Measurements from ENCODE around the gene GALNTL6.
"Not testable (repeated sequence)": the region's sequence is repeated elsewhere in the genome, so short reads cannot be mapped to it uniquely, and the experiment has no call there.

Gene GALNTL6

DNA sequence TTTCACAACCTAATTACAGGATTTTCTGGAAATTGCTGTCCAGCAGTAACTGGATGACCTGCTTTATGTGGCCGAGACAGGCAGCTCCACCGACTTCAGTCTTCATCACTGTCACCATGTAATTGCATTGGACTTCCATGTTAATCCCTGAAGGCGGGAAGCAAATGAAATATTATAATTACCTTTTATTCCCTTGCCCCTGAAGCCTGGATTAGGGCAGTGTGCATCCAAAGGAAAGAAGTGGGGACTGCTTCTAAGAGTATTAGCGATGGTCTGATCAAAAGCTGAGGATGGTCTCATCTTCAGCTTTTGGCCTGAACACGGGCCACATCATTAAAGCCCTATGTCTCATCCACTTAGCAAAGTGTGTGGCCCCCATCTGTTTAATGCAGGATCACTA, 1043.8 kb downstream of the GALNTL6 start:
- H3K27me3 Mint-ChIP-seq = peaks cover 0 to 6% of the 10 kb centered on the region in 2 donors
- peaks cover 0 to 3% of the 10 kb centered on the region in 2 donors for H3K9me3 Mint-ChIP-seq
- H3K27ac Mint-ChIP-seq = no peak overlapping the region
- H3K4me3 Mint-ChIP-seq = no peak overlapping the region
- no peaks in the 10 kb centered on the region for H3K36me3 Mint-ChIP-seq
- H3K4me1 Mint-ChIP-seq = no peaks in the 10 kb centered on the region
- ATAC-seq (replicated peaks) (no peak), DNase-seq (no peak)

DNA sequence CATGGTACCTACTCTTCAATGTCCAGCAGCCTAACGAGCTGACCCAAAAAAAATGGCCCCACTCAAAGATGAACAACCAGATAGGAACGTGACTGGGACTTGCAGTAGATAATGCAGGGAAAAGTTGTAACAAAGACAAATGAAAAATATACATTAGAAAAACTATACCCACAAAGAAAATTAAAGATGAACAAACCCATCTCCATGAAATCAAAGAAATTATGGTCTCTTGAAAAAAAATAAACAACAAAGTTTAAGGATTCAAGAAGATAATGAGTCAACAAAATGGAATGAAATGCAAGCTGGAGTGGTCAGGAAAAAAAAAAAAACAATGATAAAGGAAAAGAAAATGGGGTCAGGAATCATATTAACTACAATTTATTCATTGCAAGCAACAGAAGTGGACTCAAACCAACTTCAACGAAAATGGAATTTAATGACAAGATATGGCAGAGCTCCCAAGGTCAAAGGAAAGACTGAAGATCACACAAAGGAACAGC, 1045.6 kb downstream of the GALNTL6 start:
- Mint-ChIP-seq H3K27me3 (no peaks in the 10 kb centered on the region), H3K4me1 (no peaks in the 10 kb centered on the region), H3K4me3 (no peak overlapping the region), H3K9me3 (peaks cover 0 to 8% of the 10 kb centered on the region in 2 donors), H3K36me3 (no peaks in the 10 kb centered on the region), H3K27ac (no peak overlapping the region)
- ATAC-seq (replicated peaks) (no peak), DNase-seq (no peak)

DNA sequence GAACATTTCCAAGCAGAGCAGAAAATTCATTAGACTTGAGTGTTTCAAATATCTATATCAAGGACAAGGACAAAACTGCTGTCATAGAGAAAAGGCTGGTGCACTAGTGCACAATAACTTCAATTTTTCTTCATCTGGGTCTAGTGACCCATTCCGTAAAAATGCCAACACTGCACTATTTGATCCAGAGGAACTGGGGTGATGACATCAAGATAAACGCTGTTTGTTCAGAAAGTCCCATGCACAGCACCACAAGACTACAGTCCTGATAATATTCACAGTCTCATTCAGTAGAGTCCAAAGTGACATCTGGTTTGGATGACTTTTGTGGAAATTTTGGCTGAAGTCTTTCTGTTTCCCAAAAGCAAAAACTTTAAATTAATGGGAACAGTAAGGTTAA, 1051.9 kb downstream of the GALNTL6 start:
- Mint-ChIP-seq H3K9me3 (peaks cover 0 to 12% of the 10 kb centered on the region in 2 donors), H3K4me3 (no peak overlapping the region), H3K27ac (no peak overlapping the region), H3K36me3 (no peaks in the 10 kb centered on the region), H3K4me1 (no peaks in the 10 kb centered on the region), H3K27me3 (peaks cover 3 to 9% of the 10 kb centered on the region in 2 donors)
- no peak for ATAC-seq (replicated peaks)
- DNase-seq = no peak

DNA sequence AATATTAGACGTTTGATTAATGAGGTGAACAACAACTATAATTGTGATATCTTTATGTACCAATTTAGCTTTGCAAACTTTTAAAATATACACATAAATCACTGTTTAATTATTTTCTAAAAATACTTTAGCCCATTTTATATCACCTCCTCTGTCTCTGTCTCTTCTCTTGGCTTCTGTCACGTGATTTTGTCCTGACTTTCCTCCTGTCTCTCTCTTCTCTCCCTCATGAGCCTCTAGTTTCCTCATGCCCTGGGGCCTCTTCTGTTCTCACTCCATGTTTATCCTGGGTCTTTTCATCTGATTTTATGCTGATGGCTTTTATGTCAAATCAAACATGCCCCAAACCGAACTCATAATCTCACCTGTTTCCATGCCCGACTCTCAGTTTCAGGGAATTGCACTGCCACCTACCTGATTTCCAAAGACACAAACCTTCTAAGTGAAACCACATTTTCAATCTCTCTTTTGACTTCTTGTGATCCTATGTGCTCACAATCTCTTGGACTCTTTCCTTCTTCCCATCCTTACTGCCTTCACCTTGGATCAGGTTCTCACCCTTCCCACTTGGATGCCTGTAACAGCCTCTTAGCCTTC, 1052.4 kb downstream of the GALNTL6 start:
- H3K9me3 Mint-ChIP-seq = peaks cover 0 to 12% of the 10 kb centered on the region in 2 donors
- no peaks in the 10 kb centered on the region for H3K4me1 Mint-ChIP-seq
- no peak overlapping the region for H3K27ac Mint-ChIP-seq

DNA sequence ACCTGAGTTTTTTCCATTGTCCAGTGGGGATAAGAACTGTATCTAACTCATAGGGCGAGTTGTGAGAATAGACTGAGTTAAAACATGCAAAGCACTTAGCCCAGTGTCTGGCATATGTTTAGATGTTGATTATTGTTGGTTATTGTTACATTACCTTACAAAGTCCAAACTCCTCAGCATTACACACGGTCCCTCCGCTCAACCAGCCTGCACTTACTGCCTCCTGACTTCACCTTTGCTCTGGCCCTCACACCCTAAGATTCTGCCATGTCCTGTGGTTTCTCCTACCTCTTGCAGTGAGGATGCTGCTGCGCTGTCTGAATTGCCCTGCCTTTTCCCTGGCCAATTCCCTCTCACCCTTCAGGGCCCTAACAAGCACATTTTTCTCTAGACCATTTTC, 1053.2 kb downstream of the GALNTL6 start:
- Mint-ChIP-seq H3K9me3 (peaks cover 0 to 12% of the 10 kb centered on the region in 2 donors), H3K36me3 (no peaks in the 10 kb centered on the region), H3K4me1 (no peaks in the 10 kb centered on the region), H3K27ac (no peak overlapping the region), H3K4me3 (no peak overlapping the region), H3K27me3 (peaks cover 3 to 9% of the 10 kb centered on the region in 2 donors)
- ATAC-seq (replicated peaks) (no peak), DNase-seq (no peak)

More for the DNA sequence above, 1052.4 kb downstream of the GALNTL6 start:
- DNase-seq (no peak), ATAC-seq (replicated peaks) (no peak)
- no peaks in the 10 kb centered on the region for H3K36me3 Mint-ChIP-seq
- H3K4me3 Mint-ChIP-seq = no peak overlapping the region
- peaks cover 3 to 9% of the 10 kb centered on the region in 2 donors for H3K27me3 Mint-ChIP-seq

DNA sequence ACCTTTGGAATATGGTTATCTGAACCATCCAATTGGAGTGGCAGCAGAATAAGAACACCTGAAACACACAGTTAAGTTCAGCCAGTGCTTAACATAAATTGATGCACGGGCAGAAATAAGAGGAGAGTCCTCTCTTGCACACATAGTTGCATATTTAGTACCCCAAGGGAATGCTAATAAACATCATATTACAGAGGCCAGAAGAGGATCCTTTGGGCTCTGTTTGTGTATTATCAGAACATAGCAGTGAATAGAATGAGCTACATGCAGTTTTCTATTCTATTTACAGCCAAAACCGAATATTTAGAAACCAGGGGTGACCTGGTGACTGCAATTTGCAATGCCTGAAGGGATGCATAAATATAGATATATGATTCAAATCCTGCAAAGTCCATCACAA, 1054.6 kb downstream of the GALNTL6 start:
- no peak for DNase-seq
- H3K27me3 Mint-ChIP-seq = peaks cover 3 to 9% of the 10 kb centered on the region in 2 donors
- H3K27ac Mint-ChIP-seq = no peak overlapping the region
- H3K36me3 Mint-ChIP-seq = no peaks in the 10 kb centered on the region
- peaks cover 0 to 7% of the 10 kb centered on the region in 2 donors for H3K9me3 Mint-ChIP-seq
- H3K4me1 Mint-ChIP-seq = no peaks in the 10 kb centered on the region
- H3K4me3 Mint-ChIP-seq = no peak overlapping the region
- no peak for ATAC-seq (replicated peaks)

DNA sequence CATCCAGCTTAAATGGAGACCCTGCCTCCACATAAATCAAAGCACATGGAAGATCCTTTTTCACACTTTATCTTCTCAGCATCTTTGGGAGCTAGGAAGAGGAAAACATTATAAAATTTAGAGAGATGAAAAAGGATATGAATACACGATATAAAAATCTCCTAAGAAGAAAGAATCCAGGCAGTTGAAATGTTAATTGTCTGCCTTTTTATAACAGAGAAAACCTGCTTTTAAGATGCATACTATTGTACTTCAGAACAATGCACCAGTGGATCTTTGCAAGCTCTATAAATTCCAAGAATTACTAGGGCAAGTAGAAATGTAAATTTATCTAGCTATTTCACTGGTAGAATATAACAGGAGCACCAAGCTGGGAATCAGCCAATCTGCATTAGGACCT, 1055.1 kb downstream of the GALNTL6 start:
- H3K9me3 Mint-ChIP-seq = peaks cover 0 to 5% of the 10 kb centered on the region in 2 donors
- H3K27ac Mint-ChIP-seq = no peak overlapping the region
- no peak for ATAC-seq (replicated peaks)
- no peak for DNase-seq
- H3K36me3 Mint-ChIP-seq = no peaks in the 10 kb centered on the region
- H3K4me3 Mint-ChIP-seq = no peak overlapping the region
- H3K27me3 Mint-ChIP-seq = peaks cover 3 to 9% of the 10 kb centered on the region in 2 donors
- no peaks in the 10 kb centered on the region for H3K4me1 Mint-ChIP-seq

DNA sequence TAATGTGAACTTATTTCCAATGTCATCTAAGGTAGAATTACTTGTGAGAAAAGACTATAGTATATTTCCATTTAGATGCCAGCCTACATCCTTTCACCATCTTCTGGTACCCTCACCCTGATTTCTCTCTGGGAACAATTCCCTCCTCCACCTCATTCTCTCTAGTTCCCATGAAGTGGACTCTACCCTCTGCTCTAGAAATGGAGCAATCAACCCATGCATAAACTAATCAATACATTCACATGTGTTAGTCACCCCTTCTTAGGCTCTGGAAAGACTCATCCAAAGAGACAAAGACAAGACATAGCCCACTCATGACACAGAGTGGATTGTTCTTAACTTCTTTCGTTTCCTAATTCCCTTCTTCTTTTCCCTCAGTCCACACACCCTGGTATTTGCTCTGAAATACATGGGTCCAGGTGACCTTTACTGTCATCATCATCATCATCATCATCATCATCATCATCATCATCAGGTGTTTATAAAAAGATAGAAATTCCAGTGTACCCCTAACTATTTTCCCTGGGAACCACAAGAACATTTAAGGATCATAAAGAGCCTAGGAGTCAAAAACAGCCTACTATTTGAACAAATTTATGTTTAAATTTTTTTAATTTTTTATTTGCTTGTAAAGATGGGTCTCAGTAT, 1056.5 kb downstream of the GALNTL6 start:
- ATAC-seq (replicated peaks) = no peak
- H3K9me3 Mint-ChIP-seq = no peaks in the 10 kb centered on the region
- no peak overlapping the region for H3K27ac Mint-ChIP-seq
- H3K4me3 Mint-ChIP-seq = no peak overlapping the region
- peaks cover 0 to 9% of the 10 kb centered on the region in 2 donors for H3K27me3 Mint-ChIP-seq
- no peaks in the 10 kb centered on the region for H3K36me3 Mint-ChIP-seq
- no peaks in the 10 kb centered on the region for H3K4me1 Mint-ChIP-seq
- DNase-seq = no peak

DNA sequence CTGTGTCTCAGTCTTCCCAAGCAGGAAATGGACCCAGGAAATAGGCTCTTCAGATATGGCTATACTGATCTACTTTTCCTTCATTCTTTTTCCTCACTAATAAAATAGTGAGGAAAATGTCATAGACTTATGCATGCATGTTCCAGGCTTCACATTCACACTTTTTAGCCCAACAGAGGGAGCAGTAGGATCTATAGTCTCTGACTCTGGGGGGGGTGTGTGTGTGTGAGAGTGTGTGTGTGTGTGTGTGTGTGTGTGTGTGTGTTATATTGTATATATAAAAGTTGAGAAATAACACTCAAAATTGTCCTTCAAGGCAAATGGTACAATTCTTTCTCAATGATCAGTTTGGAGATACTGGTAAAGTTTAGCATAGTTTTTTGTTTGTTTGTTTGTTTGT, 1058.2 kb downstream of the GALNTL6 start:
- Mint-ChIP-seq H3K27me3 (peaks cover 0 to 9% of the 10 kb centered on the region in 2 donors), H3K9me3 (no peaks in the 10 kb centered on the region), H3K27ac (no peak overlapping the region), H3K36me3 (no peaks in the 10 kb centered on the region), H3K4me1 (no peaks in the 10 kb centered on the region), H3K4me3 (no peak overlapping the region)
- DNase-seq = no peak
- ATAC-seq (replicated peaks) = no peak

DNA sequence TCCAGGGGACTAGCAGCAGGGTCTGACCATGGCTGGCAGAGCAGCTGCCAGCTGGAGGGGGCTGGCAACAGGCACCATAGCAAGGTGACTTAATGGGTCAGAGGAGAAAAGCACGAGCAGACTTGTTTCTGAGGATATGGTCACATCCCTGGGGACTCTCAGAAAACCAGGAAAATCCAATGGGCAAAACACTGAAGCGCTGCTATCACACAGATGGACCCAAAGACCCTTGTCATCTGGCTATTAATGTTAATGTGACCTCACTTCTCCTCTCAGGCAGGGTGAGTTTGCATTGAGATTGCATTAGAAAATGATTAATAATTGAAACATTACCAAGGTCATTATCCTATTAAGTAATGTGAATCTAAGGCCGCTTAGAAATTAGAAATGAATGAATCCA, 1061.7 kb downstream of the GALNTL6 start:
- DNase-seq (no peak), ATAC-seq (replicated peaks) (no peak)
- Mint-ChIP-seq H3K27ac (no peak overlapping the region), H3K4me3 (no peak overlapping the region), H3K4me1 (no peaks in the 10 kb centered on the region), H3K36me3 (no peaks in the 10 kb centered on the region), H3K27me3 (peaks cover 0 to under 1% of the 10 kb centered on the region in 2 donors), H3K9me3 (peaks cover 0 to 1% of the 10 kb centered on the region in 2 donors)

DNA sequence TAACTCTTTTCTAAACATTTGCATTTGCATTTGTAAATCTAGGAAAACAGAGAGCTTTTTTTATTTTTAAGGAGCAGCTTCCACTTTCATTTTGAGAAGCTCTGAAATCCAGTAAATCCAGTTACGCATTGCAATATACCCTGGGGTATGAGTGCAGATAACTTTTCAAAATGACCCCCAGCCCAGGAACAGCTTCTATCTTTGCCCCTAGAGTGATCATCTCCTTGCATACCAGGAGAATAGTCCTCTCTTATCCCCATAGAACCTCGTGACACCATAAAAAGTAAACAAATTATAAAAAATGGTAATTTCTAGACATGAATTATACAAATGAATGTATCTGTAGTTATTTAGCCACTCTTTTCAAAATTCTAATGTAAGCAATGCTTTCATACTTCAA, 1063.2 kb downstream of the GALNTL6 start:
- ATAC-seq (replicated peaks) (no peak), DNase-seq (no peak)
- no peak overlapping the region for H3K27ac Mint-ChIP-seq
- H3K9me3 Mint-ChIP-seq = peaks cover 0 to 1% of the 10 kb centered on the region in 2 donors
- no peak overlapping the region for H3K4me3 Mint-ChIP-seq
- no peaks in the 10 kb centered on the region for H3K36me3 Mint-ChIP-seq
- no peaks in the 10 kb centered on the region for H3K4me1 Mint-ChIP-seq
- H3K27me3 Mint-ChIP-seq = no peaks in the 10 kb centered on the region

DNA sequence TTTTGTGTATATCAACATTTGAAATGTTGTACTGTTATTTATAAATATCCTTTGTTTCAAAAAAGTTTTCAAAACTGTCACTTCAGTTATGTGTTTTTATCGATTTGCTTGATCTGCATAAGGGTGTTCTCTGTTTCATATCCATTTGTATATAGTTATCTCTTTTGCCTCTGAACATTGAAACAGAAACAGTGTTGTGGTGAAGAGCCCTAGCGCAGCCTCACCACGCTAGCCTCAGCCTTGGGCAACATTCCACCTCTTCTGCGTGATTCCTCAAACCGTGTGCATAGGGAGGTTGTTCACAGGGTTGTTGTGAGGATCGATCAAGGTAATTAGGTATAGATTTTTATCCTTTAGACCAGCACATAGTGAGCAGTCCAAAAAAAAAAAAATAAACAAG, 1068.4 kb downstream of the GALNTL6 start:
- DNase-seq = no peak
- Mint-ChIP-seq H3K27ac (no peak overlapping the region), H3K27me3 (no peaks in the 10 kb centered on the region), H3K9me3 (peaks cover 0 to 10% of the 10 kb centered on the region in 2 donors), H3K36me3 (no peaks in the 10 kb centered on the region), H3K4me3 (no peak overlapping the region), H3K4me1 (no peaks in the 10 kb centered on the region)
- no peak for ATAC-seq (replicated peaks)

DNA sequence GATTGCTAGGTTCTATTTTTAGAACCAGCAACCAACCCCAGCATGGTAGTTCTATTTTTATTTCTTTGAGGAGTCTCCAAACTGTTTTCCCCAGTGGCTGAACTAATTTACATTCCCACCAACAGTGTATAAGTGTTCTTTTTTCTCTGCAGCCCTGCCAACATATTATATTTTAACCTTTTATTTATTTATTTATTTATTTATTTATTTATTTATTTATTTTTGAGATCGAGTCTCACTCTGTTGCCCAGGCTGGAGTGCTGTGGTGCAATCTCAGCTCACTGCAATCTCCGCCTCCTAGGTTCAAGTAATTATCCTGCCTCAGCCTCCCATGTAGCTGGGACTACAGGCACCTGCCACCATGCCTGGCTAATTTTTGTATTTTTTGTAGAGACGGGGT, 1074.2 kb downstream of the GALNTL6 start:
- ATAC-seq (replicated peaks); H3K36me3 Mint-ChIP-seq; H3K27me3 Mint-ChIP-seq; H3K4me1 Mint-ChIP-seq; DNase-seq; H3K4me3 Mint-ChIP-seq; H3K27ac Mint-ChIP-seq: not testable (repeated sequence)
- H3K9me3 Mint-ChIP-seq = peaks cover 5 to 10% of the 10 kb centered on the region in 2 donors

DNA sequence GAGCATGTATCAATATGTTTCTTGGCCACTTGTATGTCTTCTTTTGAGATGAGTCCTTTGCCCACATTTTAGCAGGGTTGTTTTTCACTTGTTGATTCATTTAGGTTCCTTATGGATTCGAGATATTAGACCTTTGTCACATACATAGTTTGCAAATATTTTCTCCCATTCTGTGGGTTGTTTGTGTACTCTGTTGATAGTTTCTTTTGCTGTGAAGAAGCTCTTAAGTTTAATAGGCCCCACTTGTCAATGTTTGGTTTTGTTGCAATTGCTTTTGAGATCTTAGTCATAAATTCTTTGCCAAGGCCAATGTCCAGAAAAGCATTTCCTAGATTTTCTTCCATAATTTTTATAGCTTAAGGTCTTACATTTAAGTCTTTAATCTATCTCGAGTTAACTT, 1074.8 kb downstream of the GALNTL6 start:
- Mint-ChIP-seq H3K4me3 (no peak overlapping the region), H3K36me3 (no peaks in the 10 kb centered on the region), H3K9me3 (peaks cover 5 to 10% of the 10 kb centered on the region in 2 donors), H3K27me3 (no peaks in the 10 kb centered on the region), H3K4me1 (no peaks in the 10 kb centered on the region), H3K27ac (no peak overlapping the region)
- ATAC-seq (replicated peaks) (no peak), DNase-seq (no peak)

DNA sequence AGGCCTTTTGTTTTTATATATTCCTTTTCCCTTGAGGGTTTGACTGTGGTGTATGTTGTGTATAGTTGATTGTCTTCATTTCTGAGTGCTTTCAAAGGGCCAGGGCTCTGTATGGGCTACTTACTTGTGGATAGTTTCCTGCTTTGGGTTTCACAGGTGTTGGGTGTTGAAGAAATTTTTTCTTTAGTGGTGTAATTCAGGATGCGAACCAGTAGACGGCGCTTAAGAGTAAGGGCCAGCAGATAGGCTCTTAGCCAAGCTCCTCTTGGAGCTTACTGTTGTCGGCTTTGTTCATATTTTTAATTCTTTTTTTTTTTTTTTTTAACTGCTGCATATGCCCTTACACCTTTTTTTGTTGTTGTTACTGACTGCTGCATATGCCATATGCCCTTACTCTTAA, 1079.1 kb downstream of the GALNTL6 start:
- Mint-ChIP-seq H3K27ac (no peak overlapping the region), H3K36me3 (peaks cover 0 to 3% of the 10 kb centered on the region in 2 donors), H3K27me3 (peaks cover 0 to 8% of the 10 kb centered on the region in 2 donors), H3K4me1 (no peaks in the 10 kb centered on the region), H3K9me3 (peaks cover 15 to 26% of the 10 kb centered on the region in 2 donors), H3K4me3 (no peak overlapping the region)
- DNase-seq (no peak), ATAC-seq (replicated peaks) (no peak)
